Hindlimb muscle (tissue), 1 donor: Measurements from ENCODE around the gene TLE4. TPM values are rescaled to one million over a fixed set of nuclear protein-coding genes. Genes with fewer than 3 reads are reported as not detected.
"Not testable (repeated sequence)": the region's sequence is repeated elsewhere in the genome, so short reads cannot be mapped to it uniquely, and the experiment has no call there.

ENCODE experiments used
- DNase-seq: peaks from one replicate; pipeline ENCODE4 v3.0.0-alpha.2; 2013
- polyA plus RNA-seq: library from polyadenylated mRNA; unstranded; fragments of 120-200 nt; gene quantifications from one replicate; pipeline ENCODE4 v1.2.1, GENCODE V29; 2013; ENCODE audit not compliant: insufficient read length

TLE4 gene
- polyA plus RNA-seq, 1 donor = 19.2 TPM

DNA sequence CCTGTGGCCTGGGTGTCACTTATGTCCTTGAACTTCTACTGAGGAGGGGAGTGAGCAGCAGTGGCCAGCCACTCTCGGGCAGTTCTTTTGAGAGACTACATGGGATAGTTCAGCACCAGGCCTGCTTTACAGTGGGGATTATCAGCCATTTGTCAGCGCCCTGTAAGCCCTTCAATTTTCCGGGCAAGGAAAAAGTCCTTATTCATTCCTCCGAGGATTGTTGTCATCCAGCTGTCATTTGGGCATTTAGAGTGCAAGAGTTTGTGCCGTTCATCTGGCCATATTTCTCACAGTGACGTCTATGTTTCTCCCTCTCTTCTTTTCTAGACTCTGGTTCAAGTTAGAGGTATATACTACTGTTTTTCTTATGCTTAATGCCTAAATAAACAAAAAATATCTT lies 172.8 kb downstream of the TLE4 start:
- no peak for DNase-seq

DNA sequence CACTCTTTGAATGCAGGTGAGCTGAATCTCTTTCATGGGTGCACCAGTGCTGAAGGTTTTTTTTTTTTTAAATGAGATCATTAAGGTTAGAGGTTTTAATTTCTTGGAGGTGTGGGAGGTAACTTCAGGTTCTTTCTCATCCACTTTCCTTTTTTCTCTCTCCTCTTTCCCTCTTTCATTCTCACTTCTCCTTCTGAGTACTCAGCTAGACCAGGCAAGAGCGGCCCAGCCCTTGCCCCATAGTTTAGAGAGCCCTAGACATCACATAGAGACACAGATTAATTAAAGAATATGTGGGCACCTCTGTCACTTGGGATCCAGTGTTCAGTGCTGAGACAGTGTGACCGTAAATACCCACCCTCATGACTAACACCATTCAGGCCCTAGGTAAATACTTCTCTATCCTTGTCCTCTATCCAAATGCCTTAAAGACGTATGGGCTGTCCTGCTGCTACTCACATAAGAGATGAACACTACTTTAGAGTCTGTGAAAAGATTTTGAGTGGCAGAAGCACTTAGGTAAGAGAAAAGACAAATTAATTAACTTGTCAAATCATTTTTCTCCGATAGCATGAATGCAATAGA lies 174.1 kb downstream of the TLE4 start:
- no peak for DNase-seq

DNA sequence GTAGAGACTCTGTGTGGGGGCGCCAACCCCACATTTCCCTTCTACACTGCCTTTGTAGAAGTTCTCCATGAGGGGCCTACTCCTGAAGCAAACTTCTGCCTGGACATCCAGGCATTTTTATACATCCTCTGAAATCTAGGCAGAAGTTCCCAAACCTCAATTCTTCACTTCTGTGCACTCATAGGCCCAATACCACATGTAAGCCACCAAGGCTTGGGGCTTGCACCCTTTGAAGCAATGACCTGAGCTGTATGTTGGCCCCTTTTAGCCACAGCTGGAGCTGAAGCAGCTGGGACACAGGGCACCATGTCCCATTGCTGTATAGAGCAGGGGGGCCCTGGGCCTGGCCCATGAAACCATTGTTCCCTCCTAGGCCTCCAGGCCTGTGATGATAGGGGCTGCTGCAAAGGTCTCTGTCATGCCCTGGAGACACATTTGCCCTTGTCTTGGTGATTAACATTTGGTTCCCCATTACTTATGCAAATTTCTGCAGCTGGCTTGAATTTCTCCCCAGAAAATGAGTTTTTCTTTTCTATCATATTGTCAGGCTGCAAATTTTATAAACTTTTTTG lies 180.2 kb downstream of the TLE4 start:
- not testable (repeated sequence) for DNase-seq

DNA sequence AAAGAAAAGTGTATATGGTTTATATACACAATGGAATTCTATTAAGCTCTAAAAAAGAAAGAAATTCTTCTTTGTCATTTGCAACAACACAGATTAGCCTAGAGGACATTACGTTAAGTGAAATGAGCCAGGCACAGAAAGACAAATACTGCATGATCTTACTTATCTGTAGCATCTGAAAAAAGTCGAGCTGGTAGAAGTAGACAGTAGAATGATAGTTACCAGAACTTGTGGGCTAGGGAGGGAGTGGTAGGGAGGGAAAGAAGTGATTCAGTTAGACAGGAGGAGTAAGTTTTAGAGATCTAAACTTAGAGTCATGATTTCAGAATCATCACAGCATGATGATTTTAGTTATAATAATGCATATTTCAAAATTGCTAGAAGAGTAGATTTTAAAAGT lies 184.6 kb downstream of the TLE4 start:
- DNase-seq = no peak

DNA sequence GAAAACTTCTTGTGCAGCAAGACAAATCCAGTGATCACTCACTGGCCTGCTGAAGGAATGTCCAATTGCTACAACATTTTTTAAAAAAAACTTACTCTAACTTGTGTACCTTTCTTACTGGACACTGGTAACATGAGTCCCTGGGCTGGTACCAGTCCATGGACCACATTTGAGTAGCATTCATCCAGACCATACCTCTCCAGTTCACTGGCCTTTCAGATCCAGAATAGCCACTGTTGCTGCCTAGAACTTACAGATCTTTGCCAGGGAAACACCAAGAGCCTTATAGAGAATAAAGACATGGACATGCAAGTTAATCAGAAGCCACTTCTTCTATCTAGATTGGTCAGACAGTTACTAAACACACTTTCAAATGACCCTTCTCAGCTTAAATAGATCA lies 185.3 kb downstream of the TLE4 start:
- DNase-seq = no peak

DNA sequence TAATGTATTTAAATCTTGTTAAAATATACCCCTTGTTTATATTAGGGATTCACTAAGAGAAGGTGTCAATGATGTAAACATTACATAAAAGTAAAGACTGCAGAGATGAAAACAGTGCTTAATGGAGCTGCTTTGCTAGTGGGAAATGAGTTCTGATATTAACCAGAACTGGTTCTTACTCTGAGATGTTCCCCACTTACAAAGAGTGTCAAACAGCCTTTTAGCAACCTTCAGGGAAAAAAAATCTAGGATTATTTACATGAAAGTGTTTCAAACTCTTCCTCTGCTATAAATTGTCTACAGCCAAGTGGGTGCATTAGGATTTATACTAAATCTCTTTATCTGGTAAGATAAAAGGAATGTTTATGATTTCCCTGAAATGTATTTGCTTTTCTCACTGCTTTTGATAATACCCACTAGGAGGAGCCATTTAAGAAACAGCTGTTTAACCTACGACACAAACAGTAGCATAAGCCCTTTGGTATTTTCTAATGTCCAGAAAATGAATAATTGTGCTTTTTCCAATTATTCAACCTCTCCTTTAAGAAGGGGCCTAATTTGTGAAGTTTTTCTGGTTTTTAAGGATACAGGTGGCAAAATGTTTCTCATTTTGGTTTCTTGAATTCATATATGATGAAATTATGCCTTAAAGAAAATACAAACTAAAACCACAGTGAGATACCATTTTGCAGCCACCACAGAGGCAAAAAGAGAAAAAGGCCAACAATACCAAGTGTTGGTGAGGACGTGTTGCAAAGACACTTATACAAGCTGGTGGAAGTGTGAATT lies 186.3 kb downstream of the TLE4 start:
- no peak for DNase-seq

DNA sequence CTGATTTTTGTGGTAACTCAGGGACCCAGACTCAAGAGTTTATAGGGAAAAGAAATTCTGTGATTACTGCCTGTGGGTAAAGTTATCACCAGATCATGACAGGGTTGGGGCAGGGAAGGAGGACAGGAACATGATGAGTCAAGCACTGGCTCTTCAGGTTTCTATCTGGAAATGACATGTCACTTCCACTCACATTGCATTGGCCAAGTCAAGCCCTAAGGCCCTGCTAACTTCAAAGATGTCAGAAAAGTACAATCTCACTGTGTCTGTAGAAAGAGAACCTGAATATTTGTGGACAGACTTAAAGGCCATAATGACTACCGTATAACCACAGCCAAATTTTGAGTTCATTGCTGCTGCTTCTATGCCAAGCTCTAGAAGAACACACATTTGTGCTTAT lies 187.7 kb downstream of the TLE4 start:
- DNase-seq = no peak

DNA sequence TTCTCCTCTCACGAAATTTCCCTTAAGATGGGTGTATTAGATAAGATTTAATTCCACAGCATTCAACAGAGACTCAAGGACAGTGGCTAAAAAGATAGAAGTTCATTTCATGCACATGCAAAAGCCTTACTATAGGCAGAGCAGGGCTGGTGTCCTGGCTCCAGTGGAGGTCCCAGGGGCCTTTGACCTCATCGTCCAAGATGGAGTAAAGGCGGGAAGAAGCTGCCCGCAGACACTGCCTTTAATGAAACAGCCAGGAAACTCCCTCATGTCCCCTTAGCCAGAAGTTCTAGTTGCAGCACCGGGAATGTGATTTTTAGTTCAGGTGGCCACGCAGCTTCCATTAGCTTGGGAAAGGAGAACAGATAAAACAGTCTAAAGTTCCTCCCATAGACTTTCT lies 190.3 kb downstream of the TLE4 start:
- DNase-seq = no peak

DNA sequence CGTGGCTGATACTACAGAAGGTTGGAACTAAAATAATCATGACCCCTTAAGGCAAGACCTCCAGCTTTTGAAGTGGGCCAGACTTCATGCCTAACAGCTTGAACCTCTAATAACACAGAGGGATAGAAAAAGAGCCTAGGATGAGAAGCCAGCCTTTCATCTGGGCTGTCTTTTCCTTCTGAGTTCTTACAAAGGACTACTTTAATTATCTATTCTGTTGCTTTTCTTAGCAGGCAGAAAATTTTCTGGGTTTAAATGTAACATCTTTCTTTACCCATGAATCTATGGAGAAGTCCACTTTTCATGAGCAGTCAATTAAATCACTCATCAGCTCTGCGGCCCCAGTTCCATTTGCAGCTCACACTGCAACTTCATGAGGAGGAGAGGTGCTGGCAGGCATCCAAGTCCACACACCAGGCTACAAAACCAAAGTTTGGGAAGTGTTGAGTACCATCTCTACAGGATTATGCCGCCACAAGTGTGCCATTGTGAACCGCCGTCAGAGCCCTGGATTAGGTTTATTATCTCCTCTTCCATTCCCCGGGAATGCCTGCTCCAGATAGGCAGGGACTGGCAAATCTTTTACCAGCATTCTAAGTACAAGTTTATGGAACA lies 192.0 kb downstream of the TLE4 start:
- DNase-seq = no peak

DNA sequence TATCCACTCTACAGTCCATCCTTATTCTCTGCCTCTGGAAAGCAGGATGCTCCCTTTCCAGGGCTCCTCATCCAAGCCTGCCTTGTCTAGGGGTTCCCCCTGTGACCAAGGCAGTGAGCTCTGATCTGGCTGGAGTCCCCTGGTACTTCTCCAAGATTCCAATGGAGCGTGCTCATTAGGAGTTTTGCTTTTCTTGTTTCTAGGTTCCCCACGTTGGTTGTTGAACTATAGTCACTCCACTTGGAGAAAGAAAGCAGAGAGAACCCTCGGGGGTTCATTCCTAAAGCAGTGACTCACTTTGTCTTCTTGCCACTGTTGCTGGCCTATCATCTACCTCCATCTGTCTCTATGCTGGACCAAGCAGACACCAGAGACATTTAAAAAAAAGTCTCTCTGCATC lies 192.6 kb downstream of the TLE4 start:
- DNase-seq = peak; percentile 65

DNA sequence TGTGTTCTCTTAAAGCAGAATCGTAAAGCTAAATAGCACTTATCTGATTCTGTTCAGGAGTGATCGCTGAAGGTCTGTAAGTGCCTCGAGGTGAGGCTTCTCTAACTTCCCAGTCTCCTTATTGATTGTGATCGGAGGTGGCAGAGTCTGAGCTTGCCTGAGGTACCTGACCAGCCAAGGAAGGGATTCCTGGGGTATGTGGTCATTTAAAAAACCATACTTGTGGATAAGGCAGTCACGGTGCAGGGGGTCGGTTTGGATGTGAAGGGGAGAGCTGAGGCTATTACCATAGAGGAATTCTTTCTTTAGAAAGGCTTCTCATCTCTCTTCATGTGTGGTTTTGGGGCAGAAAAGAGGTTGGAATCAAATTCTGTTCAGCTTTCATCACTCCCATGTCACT lies 193.7 kb downstream of the TLE4 start:
- DNase-seq = no peak

DNA sequence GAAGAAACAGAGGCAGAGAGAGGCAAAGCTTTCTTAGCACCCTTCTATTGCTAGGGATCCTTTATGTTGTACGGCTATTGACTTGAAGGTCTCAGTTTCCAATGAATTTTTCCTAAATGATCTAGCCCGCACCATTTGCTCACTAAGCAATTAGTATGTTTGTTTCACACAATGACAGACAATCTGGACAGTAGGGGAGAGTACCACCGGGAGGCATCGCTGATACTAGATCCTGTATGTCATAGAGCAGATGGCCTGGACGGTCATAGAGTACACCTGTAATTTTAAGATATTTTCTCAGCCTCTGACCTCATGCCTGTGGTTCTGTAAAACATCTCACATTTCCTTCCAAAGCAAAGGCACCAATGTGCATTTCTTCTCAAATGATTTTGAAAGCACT lies 194.3 kb downstream of the TLE4 start:
- DNase-seq = no peak

DNA sequence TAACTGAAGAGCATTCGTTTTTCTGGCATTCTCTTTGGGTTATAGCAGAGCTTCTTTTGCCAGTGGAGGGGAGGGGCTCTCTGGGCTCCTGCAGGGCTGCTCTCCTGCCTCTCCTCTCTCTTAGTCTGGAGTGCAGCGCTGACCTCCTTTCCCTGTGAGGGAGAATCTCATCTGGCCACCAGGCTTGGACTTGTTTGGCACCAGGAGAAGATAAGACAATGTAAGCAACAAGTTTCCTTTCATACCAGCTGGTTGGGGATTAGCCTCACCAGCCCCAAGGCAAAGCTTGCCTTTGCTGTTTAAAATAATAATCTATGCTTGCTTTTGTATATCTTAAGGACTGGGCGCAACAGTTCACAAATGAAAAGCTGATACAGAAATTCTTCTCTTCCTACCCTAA lies 196.4 kb downstream of the TLE4 start:
- no peak for DNase-seq

DNA sequence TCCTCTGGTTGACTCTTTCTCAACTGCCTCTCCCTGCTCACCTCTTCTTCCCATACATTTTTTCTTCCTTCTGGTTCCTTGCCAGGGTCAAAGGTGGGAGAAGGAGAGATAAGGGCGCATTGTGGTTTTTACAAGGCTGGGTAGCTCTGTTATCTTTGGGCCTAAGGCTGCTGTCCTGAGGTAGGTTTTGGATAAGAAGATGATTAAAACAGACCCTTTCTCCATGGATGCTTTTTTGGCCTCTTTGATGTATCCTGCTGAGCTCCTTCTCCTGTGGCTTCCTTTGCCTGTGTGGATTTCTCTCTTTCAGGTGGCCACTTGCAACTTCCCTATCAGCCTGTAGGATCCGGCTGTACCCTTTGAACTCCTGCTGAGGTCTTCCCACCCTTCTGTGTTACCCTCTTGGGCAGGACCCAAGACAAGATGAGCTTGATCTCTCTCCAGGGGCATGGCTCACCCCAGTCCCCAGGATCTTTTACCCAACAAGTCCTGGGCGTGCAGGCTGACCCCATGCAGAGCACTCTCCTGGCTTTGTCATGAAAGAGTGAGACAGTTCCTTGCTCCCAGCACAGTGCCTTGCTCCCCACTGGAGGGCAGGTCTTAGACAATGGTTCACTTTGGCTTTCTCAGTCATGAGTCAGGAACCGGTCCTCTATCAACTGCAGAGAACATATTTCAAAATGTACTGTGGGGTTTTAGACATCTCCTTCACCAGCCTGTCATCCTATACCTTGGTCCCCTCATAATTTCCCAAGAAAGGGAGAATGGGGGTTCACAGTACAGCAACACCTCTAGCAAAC lies 197.9 kb downstream of the TLE4 start:
- no peak for DNase-seq

DNA sequence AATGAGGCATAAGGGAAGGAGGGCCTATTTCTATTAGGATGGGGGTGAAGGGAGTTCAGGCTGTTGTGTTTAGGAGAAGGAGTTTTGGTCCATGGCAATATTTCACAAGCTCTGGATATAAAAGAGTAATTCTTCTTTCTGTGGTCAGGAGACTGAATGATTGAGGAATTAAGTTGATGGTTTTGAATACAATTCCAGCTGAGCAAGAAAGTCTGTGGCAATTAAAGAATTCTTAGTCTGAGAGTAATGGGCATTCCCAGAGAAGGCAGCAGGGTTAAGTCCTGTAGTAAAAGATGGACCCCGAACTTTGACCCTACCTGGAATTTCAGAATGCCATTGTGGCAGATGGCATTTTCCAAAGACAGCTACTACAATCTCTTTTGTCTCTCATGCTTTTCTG lies 202.6 kb downstream of the TLE4 start:
- no peak for DNase-seq
